DND-41 (cell line): Measurements from ENCODE around the gene MORN1.

Source experiments
- ATAC-seq: fragments of 200-7000 bp; cut with Tn5 transposase; 3 replicates; pipeline ENCODE4 v1.9.1; 2021; ENCODE audit warnings: low read depth; ENCODE audit not compliant: insufficient read depth
- DNase-seq: peaks from one replicate; pipeline ENCODE4 v3.0.0-alpha.2; 2020
- H2AFZ ChIP-seq: 2 replicates; pipeline ENCODE4 v1.6.0; 2012; ENCODE audit warnings: low read depth, low read length
- H3K27ac ChIP-seq: 2 replicates; pipeline ENCODE4 v1.5.1; 2012; ENCODE audit warnings: low read length, inconsistent platforms
- H3K27me3 ChIP-seq: fragments of 200-600 bp; sonication (generic); 2 replicates; pipeline ENCODE4 v1.6.0; 2012; ENCODE audit warnings: low read length, mild to moderate bottlenecking, inconsistent platforms; ENCODE audit not compliant: insufficient read depth, poor library complexity
- H3K36me3 ChIP-seq: 2 replicates; pipeline ENCODE4 v1.5.1; 2012; ENCODE audit warnings: low read length, inconsistent platforms; ENCODE audit not compliant: insufficient read depth
- H3K4me1 ChIP-seq: 2 replicates; pipeline ENCODE4 v1.5.1; 2012; ENCODE audit warnings: mild to moderate bottlenecking, low read length; ENCODE audit not compliant: insufficient read depth
- H3K4me2 ChIP-seq: 2 replicates; pipeline ENCODE4 v1.6.0; 2012; ENCODE audit warnings: mild to moderate bottlenecking, moderate library complexity, low read length, inconsistent platforms; ENCODE audit not compliant: insufficient read depth
- H3K4me3 ChIP-seq, 2 experiments: fragments of 200-600 bp in 1 of 2; shearing (Covaris generic) in 1 of 2; 2 replicates each; pipeline ENCODE4 v1.5.1; 2012 to 2016; ENCODE audit warnings: inconsistent platforms in 2 of 2, low read length in 2 of 2, mild to moderate bottlenecking in 2 of 2, low read depth in 1 of 2, moderate library complexity in 1 of 2
- H3K79me2 ChIP-seq: 2 replicates; pipeline ENCODE4 v1.6.0; 2012; ENCODE audit warnings: low read length, inconsistent platforms; ENCODE audit not compliant: insufficient read depth
- H3K9ac ChIP-seq: 2 replicates; pipeline ENCODE4 v1.6.0; 2012; ENCODE audit warnings: low read depth, mild to moderate bottlenecking, inconsistent platforms, low read length, moderate library complexity
- H3K9me3 ChIP-seq: 2 replicates; pipeline ENCODE4 v1.5.1; 2012; ENCODE audit warnings: low read length, moderate library complexity, mild to moderate bottlenecking, inconsistent platforms; ENCODE audit not compliant: insufficient read depth, severe bottlenecking
- H4K20me1 ChIP-seq: 2 replicates; pipeline ENCODE4 v1.6.0; 2012; ENCODE audit warnings: low read length; ENCODE audit not compliant: insufficient read depth
- EZH2 ChIP-seq: IDR thresholded peaks from 3 replicates; pipeline ENCODE4 v1.6.1; 2012; ENCODE audit warnings: borderline replicate concordance, low read depth, mild to moderate bottlenecking, moderate library complexity, low read length, inconsistent platforms; ENCODE audit not compliant: severe bottlenecking
- TF ChIP-seq, protein P1 (sequence below): IDR thresholded peaks from 2 replicates; pipeline ENCODE4 v1.5.1; 2012; ENCODE audit warnings: borderline replicate concordance, low read length, moderate library complexity, mild to moderate bottlenecking; ENCODE audit not compliant: poor library complexity, severe bottlenecking; ENCODE audit errors: extremely low read depth

Gene MORN1

DNA sequence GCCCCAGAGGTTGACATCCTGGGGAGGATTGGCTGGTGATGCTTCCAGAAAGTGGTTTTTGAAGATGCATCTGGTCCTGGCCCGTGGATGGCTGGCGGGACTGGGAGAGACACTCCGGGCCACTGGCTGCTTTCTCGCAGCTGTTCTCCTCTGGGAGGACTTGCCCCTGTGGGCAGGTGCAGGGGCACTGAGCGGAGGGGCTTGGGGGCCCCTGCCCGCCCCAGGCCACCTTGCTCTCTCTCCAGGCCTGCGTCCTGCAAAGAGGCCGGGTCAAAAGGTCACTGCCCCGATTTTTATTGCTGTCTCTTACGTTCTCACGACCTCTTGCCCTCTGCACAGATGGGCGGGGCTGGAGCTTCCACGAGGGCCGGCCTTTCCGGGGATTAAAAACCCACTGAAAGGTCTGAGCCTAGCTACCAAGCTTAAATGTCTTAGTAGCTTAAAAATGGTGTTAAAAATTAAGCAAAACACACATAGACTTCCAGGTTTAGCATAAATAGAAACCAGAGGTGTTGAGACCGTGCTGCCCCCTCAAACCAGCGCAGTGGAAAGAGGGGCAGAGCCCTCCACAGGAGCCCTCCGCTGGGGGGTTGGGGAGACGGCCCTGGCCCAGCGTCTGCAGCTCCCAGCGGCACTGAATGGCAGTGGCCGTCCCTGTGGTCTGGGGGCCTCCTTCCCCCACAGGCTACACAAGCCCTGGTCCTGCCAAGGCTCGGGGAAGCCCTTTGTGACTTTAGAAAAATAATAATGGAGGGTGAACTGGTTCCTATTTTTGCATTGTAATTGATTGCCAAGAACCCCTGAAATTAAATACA, 119.3 kb downstream of the MORN1 start:
- TF ChIP-seq, protein P1, sequence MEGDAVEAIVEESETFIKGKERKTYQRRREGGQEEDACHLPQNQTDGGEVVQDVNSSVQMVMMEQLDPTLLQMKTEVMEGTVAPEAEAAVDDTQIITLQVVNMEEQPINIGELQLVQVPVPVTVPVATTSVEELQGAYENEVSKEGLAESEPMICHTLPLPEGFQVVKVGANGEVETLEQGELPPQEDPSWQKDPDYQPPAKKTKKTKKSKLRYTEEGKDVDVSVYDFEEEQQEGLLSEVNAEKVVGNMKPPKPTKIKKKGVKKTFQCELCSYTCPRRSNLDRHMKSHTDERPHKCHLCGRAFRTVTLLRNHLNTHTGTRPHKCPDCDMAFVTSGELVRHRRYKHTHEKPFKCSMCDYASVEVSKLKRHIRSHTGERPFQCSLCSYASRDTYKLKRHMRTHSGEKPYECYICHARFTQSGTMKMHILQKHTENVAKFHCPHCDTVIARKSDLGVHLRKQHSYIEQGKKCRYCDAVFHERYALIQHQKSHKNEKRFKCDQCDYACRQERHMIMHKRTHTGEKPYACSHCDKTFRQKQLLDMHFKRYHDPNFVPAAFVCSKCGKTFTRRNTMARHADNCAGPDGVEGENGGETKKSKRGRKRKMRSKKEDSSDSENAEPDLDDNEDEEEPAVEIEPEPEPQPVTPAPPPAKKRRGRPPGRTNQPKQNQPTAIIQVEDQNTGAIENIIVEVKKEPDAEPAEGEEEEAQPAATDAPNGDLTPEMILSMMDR: no peak
- TF ChIP-seq EZH2: no peak
- Histone ChIP-seq H3K9me3 (no peaks in the 10 kb centered on the region), H3K79me2 (peaks cover 88% of the 10 kb centered on the region), H3K36me3 (no peaks in the 10 kb centered on the region), H3K4me1 (peaks cover 26% of the 10 kb centered on the region), H2AFZ (no peak overlapping the region), H3K4me3 (no peak overlapping the region), H3K9ac (no peak overlapping the region), H3K27me3 (no peaks in the 10 kb centered on the region), H4K20me1 (peaks cover 90% of the 10 kb centered on the region), H3K4me2 (no peak overlapping the region), H3K27ac (no peak overlapping the region)
- ATAC-seq (no peak), DNase-seq (no peak)
